C4-2B (cell line): ENCODE data around the gene RGL4.

Experiments
- H3K27ac ChIP-seq: fragments of 450-650 bp; 2 replicates; pipeline ENCODE4 v1.5.1; 2017
- CTCF ChIP-seq: fragments of 450-650 bp; conservative IDR thresholded peaks from 2 replicates; pipeline ENCODE4 v1.5.1; 2017; ENCODE audit warnings: mild to moderate bottlenecking
- ZFX ChIP-seq: fragments of 450-650 bp; IDR thresholded peaks from 2 replicates; pipeline ENCODE4 v1.6.1; 2017

Gene RGL4

GRCh38 chr22:23698094-23698493 is 7.3 kb downstream of the RGL4 start:
- TF ChIP-seq CTCF: no peak
- no peak overlapping the region for H3K27ac ChIP-seq

GRCh38 chr22:23698673-23699235 is 7.9 kb downstream of the RGL4 start:
- TF ChIP-seq CTCF (no peak), ZFX (no peak)
- no peak overlapping the region for H3K27ac ChIP-seq

- TF ChIP-seq ZFX (no peak), CTCF (no peak)
- H3K27ac ChIP-seq: no peak overlapping the region
Observed at GRCh38 chr22:23700706-23701105, 9.9 kb downstream of the RGL4 start.

GRCh38 chr22:23704062-23704461 is 13.2 kb downstream of the RGL4 start:
- TF ChIP-seq CTCF (no peak), ZFX (no peak)
- no peak overlapping the region for H3K27ac ChIP-seq

- TF ChIP-seq CTCF: no peak
- no peak for TF ChIP-seq ZFX
Observed at GRCh38 chr22:23704829-23705228, 14.0 kb downstream of the RGL4 start.

GRCh38 chr22:23705358-23705757 is 14.5 kb downstream of the RGL4 start:
- H3K27ac ChIP-seq: no peak overlapping the region
- TF ChIP-seq CTCF (no peak), ZFX (no peak)

More at GRCh38 chr22:23704829-23705228, 14.0 kb downstream of the RGL4 start:
- no peak overlapping the region for H3K27ac ChIP-seq

GRCh38 chr22:23708270-23708669 is 17.5 kb downstream of the RGL4 start:
- TF ChIP-seq ZFX: no peak
- no peak overlapping the region for H3K27ac ChIP-seq

- H3K27ac ChIP-seq: no peak overlapping the region
- TF ChIP-seq CTCF (no peak), ZFX (no peak)
Observed at GRCh38 chr22:23709107-23709506, 18.3 kb downstream of the RGL4 start.
